COR-L47 (cell line): ENCODE data around the gene CBARP.
"Not testable (repeated sequence)": the region's sequence is repeated elsewhere in the genome, so short reads cannot be mapped to it uniquely, and the experiment has no call there.

Experiments used
- DNase-seq: peaks from one replicate; lab custom pipeline; 2025; lab: John Stamatoyannopoulos, UW

The CBARP gene

DNA sequence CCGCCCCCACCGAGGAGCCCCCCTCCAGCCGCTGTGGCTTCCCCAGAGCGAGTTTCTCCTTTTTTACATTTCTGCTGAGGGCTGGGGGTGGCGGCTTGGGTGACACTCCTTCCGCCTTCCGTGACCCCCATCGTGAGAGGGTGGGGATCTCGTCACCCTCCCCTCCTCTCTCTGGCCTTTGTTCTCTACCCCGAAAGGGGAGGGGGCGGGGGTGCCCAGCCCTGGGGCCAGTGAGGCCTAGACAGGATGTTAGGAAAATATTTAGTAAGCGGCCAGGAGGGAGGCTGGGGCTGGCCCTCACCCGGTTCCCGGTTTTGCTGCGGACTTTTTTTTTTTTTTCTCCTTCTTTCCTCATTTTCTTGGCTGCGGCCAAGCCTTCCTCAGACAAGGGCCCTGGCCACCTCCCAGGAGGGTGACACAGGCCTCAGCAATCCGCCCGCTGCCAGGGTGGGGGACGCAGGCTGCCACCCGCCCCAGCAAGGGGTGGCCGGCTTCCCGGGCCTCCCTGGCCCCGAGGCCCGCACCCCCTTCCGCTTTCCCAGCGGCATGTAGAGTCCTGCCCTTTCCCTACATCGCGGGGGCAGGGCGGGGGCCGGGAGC is 14.5 kb upstream of the CBARP start:
- DNase-seq: no peak

DNA sequence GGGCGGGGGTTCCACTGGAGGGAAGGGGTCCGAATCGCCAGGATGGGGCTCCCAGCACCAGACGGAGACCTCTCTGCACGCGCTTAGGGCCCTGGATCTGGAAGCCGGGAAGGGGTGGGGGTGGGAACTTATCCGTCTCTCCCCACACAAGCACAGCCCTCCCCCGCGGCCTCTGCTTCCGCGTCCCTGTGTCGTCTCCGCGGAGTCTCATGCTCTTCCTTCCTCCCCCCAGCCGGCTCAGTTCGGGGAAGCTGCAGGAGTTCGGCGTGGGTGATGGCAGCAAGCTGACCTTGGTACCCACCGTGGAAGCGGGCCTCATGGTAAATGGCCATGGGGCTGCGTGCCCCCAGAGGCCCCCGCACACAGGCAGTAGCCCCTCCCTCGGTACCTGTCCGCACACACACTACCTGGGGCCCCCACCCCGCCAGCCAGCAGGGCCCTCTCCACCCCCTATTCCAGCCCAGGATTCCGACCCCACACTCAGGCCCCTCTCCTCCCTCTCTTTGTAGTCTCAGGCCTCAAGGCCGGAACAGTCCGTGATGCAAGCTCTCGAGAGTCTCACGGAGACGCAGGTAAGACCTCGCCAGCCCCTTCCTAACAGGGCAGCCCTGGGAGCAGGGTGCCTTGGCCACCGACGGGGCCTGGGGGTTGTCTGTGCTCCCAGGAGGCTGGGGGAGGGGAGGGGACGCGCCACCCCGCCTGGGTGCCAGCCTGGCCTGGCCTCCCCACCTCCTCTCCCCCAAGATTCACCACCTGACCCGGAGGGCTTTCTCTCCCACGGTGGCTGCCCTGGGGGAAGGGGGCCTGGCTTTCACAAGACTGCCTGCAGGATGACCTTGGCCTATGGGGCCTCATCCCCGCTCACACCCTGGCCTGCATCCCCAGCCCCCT is 13.8 kb upstream of the CBARP start:
- DNase-seq: peak; percentile 43

DNA sequence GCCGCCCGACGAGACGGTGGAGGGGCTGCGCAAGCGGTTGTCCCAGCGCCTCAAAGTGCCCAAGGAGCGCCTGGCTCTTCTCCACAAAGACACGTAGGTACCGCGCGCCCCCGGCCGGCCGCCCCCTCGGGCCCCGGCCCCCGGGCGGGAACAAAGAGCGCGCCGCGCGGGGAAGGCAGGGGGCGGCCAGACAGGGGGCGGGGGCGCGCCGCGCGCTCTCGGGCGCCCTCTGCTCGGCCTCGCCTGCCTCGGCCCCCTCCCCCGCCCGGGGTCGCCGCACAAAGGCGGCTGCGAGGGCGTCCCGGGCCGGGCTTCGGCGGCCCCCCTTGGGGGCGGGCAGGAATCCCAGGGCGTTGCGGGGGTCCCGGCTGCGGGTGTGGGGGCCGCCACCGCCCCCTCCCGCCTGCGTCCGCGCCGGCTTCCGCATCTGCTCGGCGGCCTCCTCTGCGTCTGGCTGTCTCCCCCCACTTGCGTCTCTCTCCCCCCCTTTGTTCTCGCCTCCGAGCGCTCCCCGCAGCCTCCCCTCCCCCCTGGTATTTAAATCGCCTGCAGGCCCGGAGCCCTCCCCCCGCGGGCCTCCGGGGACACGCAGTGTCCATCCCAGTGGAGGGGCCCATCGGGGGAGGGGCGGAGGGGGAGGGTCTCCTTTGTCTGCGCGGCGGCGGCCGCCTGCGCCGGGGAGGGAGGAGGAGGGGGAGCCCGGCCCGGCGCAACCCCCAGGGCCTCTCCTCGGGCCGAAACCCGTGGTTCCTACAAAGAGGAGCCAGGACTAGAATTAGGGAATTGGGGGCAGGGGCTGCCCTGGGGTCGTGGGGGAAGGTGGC is 12.8 kb upstream of the CBARP start:
- peak; percentile 68 for DNase-seq

DNA sequence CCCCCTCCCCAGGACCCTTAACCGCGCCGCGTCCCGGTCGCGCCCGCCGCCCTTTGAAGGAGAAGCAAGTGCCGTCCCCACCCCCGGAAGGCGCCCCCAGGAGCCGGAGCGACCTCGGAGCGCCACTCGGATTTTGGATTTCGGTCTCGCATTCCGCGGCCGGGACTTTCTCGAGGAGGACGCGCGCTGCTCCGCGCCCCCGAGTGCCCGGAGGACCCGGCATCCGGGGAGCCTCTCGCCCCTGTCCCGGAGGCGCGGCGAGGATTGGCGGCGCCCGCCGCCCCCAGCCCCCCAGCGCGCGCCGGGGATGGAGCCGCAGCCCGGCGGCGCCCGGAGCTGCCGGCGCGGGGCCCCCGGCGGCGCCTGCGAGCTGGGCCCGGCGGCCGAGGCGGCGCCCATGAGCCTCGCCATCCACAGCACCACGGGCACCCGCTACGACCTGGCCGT is 12.2 kb upstream of the CBARP start:
- no peak for DNase-seq

DNA sequence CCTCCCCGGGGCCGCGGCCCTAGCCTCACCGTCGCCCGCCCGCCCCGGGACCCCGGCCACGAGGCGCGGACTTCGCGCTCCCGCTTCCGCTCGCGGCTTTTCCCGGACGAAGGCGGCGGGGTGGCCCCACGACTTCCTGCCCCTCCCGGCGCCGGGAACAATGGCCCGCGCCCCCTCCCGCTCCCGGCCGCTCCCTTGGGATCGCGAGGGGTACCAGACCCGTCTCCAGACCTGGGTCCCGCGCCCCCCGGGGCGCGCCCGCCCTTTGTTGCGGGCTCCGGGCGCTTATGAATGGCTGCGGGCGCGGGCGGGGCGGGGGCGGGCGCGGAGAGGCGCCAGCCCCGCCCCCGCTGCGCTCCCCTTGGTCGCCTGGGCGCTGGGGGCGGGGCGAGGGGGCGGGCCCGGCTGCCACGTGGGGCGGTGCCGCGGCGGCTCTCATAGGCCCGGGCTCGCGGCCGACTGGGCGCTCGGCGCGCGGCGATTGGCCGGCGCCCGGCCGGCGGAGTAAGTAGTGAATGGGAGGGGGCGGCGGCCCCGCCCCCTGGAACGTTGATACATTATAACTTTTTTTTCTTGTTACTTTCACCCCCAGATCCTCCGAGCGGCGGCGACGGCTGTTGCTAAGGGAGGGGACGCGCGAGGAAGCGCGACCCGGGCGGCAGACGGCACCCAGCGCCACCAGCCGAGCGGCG is 11.6 kb upstream of the CBARP start:
- DNase-seq: peak; percentile 94

DNA sequence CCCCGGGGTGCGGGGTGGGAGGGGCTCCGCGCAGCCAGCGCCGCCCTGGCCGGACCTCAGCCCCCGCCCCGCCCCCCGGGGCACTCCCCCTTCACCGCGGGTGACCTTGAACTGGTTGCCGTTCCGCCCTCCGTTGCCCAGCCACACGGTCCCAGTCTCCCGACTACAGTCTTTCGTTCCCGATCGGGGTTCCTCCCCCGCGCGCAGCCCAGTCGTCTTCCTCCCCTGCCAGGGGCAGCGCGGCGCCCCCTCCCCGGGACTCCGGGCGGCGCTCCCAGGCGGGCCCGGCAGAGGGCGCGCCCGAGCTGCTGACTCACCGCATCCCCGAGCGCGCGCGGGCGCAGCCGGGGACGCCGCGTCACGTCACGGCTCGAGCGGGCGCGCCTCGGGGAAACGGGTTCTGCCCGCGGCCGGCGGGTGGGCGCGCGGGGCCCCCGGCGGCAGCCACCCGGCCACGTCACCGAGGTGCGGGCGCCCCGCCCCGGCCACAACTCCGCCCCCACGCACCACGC is 11.0 kb upstream of the CBARP start:
- peak; percentile 77 for DNase-seq

DNA sequence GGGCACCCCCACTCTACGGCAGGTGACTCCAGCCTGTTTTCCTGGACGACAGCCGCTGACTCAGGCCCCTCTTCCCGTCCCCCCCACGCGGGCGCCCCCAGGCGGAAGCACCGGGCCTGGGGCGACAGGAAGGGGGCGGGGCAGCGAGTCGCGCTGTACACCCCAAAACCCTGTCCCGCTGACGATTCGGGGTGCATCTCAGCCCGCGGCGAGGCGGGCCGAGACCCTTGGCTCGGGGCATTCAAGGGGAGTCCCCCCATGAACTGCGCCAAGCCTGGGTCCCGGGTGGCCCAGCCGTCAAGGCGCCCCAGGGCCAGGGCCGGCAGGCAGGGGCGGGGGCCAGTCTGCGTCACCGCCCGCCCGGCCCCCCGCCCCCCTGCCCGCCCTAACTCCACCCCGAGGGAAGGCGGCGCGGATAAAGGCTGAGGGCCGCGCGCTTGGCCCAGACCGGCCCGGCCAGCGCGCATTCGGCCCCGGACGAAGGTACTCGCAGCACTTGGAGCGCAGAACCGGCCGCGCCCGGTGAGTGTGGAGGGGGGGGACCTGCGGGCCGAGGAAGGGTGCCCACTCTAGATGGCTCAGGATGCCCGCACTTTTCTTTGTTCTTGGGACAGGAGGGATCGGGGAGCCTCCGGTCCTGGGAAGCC is 10.5 kb upstream of the CBARP start, which contains the start of gene MIDN:
Gene MIDN (plus strand): TSS at position 445 of the 647 bp plus-strand sequence. CDS start 1,714 bp downstream, outside the sequence.
- DNase-seq: peak; percentile 80

DNA sequence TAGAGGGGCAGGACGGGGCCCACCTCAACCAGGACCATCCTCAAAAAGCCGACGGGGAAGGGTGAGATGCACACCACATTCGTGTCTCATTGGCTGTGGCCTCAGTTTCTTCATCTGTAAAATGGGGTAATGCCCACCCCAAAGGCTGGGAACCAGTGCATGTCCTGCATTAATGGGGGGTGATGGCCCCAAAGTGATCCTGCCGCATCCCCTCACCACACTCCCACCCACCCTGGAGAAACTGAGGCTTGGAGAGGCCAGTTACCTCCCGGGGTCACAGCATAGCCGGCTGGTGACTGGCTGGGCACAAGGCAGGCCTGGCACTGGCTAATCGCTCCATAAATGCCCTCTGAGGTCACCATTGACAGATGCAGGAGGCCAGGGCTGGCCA is 9.9 kb upstream of the CBARP start:
- DNase-seq: no peak

DNA sequence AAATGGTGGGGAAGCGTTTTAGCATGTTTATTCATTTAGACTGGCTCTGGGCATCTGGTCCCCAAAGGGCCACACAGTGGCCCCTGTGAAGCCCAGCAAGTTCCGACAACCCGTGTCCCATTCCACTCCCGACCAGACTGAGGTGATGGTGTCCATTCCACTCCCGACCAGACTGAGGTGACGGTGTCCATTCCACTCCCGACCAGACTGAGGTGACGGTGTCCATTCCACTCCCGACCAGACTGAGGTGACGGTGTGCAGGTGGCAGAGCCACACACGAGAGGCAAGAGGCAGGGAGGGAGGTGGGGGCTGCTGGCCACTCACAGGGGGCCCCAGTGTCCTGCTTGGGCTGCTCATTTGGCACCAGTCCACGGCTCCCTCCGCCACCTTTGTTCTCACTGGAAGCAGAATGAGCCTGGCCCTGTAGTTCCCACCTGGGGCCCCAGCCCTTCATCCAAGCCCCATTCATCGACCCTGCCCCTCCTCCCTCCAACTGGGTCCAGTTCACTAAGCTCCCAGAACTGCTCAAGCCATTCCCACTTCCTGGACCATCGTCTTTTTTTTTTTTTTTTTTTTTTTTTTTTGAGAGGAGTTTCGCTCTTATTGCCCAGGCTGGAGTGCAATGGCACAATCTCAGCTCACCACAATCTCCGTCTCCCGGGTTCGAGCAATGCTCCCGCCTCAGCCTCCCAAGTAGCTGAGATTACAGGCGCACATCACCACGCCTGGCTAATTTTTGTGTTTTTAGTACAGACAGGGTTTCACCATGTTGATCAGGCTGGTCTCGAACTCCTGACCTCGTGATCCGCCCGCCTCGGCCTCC is 8.7 kb upstream of the CBARP start:
- not testable (repeated sequence) for DNase-seq

DNA sequence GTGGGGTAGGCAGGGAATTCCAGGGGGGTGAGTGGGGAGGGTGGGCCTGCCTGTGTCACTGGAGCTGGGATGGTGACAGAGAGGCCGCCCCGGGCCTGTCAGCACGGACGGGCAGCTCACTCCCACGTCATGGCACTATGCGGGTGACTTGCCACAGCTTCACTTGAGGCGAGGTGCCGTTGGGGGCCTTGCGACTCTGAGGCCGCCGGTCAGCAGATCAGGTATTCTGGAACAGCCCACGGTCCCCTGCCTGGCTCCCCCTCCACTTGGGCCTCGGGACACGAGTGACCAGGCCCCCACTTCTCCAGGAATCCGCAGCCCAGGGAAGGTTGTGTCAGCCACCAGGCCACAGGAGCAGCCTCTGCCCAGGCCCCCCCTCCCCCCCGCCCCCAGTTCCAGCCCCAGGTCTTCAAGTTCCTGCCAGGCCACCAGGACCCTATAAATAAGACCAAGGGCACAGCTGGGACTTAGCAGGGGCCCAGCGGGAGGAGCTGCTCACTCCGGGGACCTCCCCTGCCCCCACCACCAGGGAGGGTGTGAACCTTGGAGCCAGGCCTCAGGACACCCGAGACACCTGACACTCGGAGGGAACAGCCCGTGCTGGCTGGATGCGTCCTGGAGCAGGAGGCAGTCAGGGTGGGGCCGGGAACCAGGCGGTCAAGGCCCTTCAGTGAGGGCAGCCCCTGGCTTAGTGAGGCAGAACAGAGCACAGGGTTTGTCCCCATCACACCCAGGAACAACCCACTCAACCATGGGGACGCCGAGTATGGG is 7.9 kb upstream of the CBARP start:
- no peak for DNase-seq

DNA sequence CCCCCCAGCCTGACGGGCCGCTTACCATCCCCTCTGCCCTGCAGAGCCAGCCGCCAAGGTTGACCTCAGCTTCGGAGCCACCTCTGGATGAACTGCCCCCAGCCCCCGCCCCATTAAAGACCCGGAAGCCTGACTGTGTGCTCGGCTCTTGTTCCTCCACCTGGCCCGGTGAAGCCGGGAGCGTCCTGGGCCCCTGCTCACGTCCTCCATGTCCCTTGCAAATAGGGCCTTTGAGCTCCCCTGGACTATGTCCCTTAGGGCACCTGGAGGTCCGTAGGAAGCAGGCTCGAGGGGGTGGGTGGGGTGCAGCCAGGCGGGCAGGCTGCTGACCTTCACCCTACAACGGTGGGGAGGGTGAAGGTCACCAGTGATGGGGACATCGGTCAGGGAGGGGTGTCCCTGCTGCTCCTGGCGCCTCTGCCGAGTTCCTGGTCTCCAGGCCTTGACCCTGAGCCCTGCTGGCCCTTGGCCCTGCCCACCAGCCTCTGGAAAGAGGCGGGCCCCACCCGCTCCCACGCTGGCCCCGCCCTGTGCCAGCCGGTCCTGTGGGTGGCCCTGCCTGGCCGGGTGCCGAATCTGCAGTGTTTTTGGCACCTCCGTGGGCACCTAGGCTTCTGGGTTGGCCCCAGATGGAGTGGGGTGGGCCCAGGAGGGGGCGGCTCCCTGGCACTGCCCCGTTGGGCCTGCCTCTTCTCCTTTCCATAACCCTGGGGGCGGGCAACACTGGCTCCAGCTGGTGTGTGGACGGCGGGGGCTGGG is 7.1 kb upstream of the CBARP start:
- no peak for DNase-seq

DNA sequence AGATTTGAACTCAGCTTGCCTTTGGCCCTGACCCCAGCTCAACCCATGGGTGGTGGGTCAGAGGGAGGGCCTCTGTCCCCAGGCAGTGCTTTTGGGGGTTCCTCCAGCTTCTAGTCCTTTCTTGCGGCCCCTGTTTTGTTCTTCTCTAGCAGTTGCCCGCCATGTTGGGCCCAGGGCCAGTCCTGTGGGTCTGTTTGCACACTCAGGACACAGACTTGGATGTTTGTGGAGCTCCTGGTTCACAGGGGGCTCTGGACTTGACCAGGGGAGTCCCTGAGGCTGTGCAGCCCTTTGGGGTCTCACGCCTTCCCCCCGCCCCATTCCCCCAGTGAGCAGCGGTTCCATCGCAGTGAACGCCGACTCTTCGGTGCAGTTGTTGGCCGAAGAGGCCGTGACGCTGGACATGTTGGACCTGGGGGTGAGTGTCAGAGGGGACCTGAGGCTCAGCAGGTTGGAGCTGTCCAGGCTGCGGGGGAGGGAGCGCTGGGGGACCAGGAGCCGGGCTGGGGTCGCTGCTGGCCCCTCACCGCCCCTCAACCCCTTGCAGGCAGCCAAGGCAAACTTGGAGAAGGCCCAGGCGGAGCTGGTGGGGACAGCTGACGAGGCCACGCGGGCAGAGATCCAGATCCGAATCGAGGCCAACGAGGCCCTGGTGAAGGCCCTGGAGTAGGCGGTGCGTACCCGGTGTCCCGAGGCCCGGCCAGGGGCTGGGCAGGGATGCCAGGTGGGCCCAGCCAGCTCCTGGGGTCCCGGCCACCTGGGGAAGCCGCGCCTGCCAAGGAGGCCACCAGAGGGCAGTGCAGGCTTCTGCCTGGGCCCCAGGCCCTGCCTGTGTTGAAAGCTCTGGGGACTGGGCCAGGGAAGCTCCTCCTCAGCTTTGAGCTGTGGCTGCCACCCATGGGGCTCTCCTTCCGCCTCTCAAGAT is 6.2 kb upstream of the CBARP start:
- DNase-seq: peak; percentile 57

DNA sequence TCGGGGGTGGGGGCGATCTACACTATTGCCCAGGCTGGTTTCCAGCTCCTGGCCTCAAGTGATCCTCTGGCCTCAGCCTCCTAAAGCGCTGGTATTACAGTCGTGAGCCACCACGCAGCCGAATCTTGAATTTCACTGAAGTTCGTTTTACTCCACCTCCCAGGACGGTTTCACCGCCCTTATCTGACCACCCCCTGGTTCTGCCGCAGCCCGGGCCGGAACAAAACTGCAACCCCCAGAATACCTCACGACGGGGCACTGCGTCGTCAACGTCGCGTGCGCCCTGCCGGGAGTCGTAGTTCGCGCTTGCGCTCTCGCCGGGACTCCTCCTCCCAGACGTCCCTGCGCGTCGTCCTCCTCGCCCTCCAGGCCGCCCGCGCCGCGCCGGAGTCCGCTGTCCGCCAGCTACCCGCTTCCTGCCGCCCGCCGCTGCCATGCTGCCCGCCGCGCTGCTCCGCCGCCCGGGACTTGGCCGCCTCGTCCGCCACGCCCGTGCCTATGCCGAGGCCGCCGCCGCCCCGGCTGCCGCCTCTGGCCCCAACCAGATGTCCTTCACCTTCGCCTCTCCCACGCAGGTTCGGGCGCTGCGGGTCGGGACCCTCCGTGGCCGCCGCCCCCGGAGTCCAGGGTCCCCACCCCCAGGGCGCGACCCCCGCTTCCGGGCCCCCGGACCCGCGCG is 3.8 kb upstream of the CBARP start, which contains the start of gene ATP5F1D:
Gene ATP5F1D (plus strand): TSS at position 335 of the 679 bp plus-strand sequence. CDS start 100 bp downstream, at position 435.
- DNase-seq: peak; percentile 93

DNA sequence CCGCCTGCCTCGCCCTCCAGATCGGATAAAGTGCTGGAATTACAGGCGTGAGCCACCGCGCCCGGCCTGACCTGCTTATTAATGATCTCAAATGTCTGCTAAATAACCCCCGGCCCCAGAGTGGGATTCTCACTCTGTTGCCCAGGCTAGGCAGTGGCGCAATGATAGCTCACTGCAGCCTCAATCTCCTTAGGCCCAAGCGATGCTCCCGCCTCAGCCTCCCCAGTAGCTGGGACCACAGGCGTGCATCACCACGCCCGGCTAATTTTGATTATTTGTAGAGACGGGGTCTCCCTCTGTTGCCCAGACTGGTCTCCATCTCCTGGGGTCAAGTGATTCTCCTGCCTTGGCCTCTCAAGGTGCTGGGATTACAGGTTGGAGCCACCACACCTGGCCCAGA is 3.1 kb upstream of the CBARP start:
- DNase-seq: no peak

DNA sequence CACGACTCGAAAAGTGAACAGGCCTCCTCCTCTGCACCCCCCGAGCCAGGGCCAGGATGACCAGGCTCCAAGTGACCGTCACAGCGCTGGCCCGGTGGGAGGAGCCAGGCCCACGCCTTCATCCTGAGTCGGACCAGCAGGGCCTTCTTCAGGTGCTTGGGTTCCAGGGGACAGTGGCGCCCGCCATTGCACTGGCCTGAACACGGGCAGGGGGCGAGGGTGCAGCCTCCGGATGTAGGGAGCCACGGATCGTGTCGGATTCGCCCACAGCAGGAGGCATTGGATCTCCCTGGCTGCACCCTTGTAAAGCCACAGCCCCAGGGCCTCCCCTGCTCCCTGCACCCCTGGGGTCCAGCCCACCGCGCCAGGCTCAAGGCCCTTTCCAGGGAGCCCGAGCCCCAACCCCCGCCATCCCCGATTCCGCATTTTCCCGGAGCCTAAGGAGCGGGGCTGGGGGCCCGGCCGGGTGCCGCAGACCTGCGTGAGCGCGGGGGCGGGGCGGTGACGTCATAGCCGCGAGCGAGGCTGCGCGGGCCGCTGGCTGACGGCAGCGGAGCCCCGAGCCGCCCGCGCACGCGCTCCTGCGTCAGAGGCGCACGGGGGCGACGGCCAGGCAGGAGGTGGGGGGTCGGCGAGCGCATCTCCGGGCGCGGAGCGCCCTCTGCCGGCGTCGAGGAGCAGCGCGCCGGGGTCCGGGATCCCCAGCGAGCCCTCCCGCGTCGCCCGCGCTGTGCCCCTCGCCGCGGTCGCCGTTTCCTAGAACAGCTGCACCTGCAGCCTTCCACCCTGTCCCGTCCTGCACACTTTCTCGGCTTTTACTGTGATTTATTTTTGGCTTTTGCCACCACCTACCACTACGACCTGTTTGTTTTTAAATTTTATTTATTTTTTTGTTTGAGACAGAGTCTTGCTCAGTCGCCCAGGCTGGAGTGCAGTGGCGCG is 2.3 kb upstream of the CBARP start:
- DNase-seq: peak; percentile 87

DNA sequence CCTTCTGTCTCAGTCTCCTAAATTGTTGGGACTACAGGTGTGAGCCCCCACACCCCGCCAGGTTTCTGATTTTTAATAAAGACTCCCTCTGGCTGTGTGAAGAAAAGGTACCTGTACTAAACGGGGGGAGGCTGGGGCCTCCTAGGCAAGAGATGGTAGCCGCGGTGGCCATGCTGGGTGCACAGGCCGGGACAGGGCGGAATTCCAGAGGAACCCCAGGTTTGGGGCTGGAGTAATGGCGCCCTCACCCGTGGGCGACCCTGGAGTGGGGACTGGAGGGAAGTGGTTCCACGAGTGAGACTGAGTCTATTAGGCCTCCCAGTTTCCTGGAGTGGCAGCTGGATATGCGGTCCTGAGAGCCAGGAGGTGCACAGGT is 1.6 kb upstream of the CBARP start:
- no peak for DNase-seq
